K562 (cell line): ENCODE measurements around the gene HOXC5. TPM values are rescaled to one million over a fixed set of nuclear protein-coding genes. Genes with fewer than 3 reads are reported as not detected.

Source experiments
- ATAC-seq: fragments of 200-7000 bp; cut with Tn5 transposase; 3 replicates; pipeline ENCODE4 v1.9.1; 2020; ENCODE audit warnings: moderate library complexity
- BruUV-seq: library from RNA; stranded (reverse); fragments of 400-500 nt; replicated peaks from 2 replicates; lab custom pipeline; 2021; lab: Mats Ljungman, UMichigan
- CTCF ChIA-PET: fragments of 300-600 bp; formaldehyde crosslinking; extraction: SDS; loops from one replicate; lab custom pipeline; 2021; ENCODE audit warnings: low intra/inter-chr PET ratio; lab: Yijun Ruan, JAX
- POLR2A ChIA-PET: fragments of 300-600, 350-650 bp; sonication (Branson Sonifier 250); formaldehyde crosslinking; extraction: SDS; loops from one replicate; lab custom pipeline; 2021; ENCODE audit warnings: antibody characterized with exemption, inconsistent platforms; lab: Yijun Ruan, JAX
- DNase-seq, 4 experiments: peaks; one replicate each; pipeline versions ENCODE4 v3.0.0 to v3.0.0-alpha.2; 2011 to 2018; ENCODE audit warnings: low spot score in 3 of 4, mixed read lengths in 3 of 4; ENCODE audit errors: extremely low read depth in 1 of 4
- FAIRE-seq: peaks from 2 replicates; lab custom pipeline; 2011; peaks lifted over from hg19 to GRCh38; lab: Jason Lieb, UNC
- H2AFZ ChIP-seq: 2 replicates; pipeline ENCODE4 v1.6.0; 2011; ENCODE audit warnings: low read depth, low read length, control low read depth, inconsistent platforms
- H3K27ac ChIP-seq: fragments of 200-600 bp; 3 replicates; pipeline ENCODE4 v1.8.0; 2011; ENCODE audit warnings: low read depth, mild to moderate bottlenecking, control low read depth, inconsistent platforms, low read length, moderate library complexity, mixed read lengths; ENCODE audit errors: extremely low read depth
- H3K27me3 ChIP-seq, 2 experiments: fragments of 300-600 bp in 1 of 2; 2 replicates in 1 of 2; 3 replicates in 1 of 2; pipeline versions ENCODE4 v1.6.0 to v1.8.0; 2011; ENCODE audit warnings: inconsistent platforms in 2 of 2, low read length in 2 of 2, mild to moderate bottlenecking in 1 of 2, mixed read lengths in 1 of 2, moderate library complexity in 1 of 2; ENCODE audit not compliant: control insufficient read depth in 2 of 2, insufficient read depth in 2 of 2
- H3K36me3 ChIP-seq: fragments of 300-600 bp; 3 replicates; pipeline ENCODE4 v1.8.0; 2011; ENCODE audit warnings: mild to moderate bottlenecking, low read length, inconsistent platforms; ENCODE audit not compliant: control insufficient read depth, insufficient read depth
- H3K4me1 ChIP-seq, 2 experiments: fragments of 200-600 bp in 1 of 2; replicated peaks in 1 of 2; 2 replicates in 1 of 2; 3 replicates in 1 of 2; pipeline versions ENCODE4 v1.5.1 to v1.8.0; 2011; ENCODE audit warnings: inconsistent platforms in 2 of 2, low read length in 2 of 2, mild to moderate bottlenecking in 1 of 2, mixed read lengths in 1 of 2, moderate library complexity in 1 of 2; ENCODE audit not compliant: control insufficient read depth in 2 of 2, insufficient read depth in 2 of 2
- H3K4me2 ChIP-seq: 2 replicates; pipeline ENCODE4 v1.6.1; 2011; ENCODE audit warnings: low read length, control low read depth, inconsistent platforms, mixed read lengths; ENCODE audit not compliant: insufficient read depth
- H3K4me3 ChIP-seq: fragments of 200-600 bp; sonication (generic), shearing (Covaris generic); 2 replicates; pipeline ENCODE4 v1.5.1; 2016; ENCODE audit warnings: control low read depth, inconsistent platforms
- H3K79me2 ChIP-seq: fragments of 200-600 bp; 3 replicates; pipeline ENCODE4 v1.8.0; 2011; ENCODE audit warnings: low read length, inconsistent platforms; ENCODE audit not compliant: control insufficient read depth, insufficient read depth
- H3K9ac ChIP-seq, 2 experiments: 2 replicates each; pipeline versions ENCODE4 v1.6.0 to v1.6.1; 2011; ENCODE audit warnings: low read depth in 2 of 2, low read length in 2 of 2, control low read depth in 1 of 2, inconsistent platforms in 1 of 2, mild to moderate bottlenecking in 1 of 2, mixed read lengths in 1 of 2; ENCODE audit not compliant: insufficient read depth in 1 of 2
- H3K9me1 ChIP-seq: one replicate; pipeline ENCODE4 v1.6.0; 2011; ENCODE audit warnings: inconsistent platforms, mild to moderate bottlenecking, low read length, moderate library complexity; ENCODE audit not compliant: control insufficient read depth, insufficient read depth
- H3K9me3 ChIP-seq: replicated peaks from 2 replicates; pipeline ENCODE4 v1.5.1; 2011; ENCODE audit warnings: low read depth, low read length, inconsistent platforms; ENCODE audit not compliant: control insufficient read depth, insufficient read depth
- H4K20me1 ChIP-seq: replicated peaks from 2 replicates; pipeline ENCODE4 v1.6.1; 2011; ENCODE audit warnings: low read length, inconsistent platforms, mixed read lengths; ENCODE audit not compliant: control insufficient read depth, insufficient read depth
- ETV6 ChIP-seq, 3 experiments: fragments of 150-350 bp in 1 of 3; sonication (generic) in 1 of 3; formaldehyde crosslinking in 1 of 3; IDR thresholded peaks; 2 replicates each; pipeline versions ENCODE4 v1.6.1 to v1.8.0; 2014 to 2022; ENCODE audit warnings: borderline replicate concordance in 2 of 3, low read depth in 2 of 3, antibody characterized with exemption in 1 of 3, low read length in 1 of 3, mild to moderate bottlenecking in 1 of 3, missing genetic modification reagents in 1 of 3
- FOS ChIP-seq: IDR thresholded peaks from 3 replicates; pipeline ENCODE4 v1.6.1; 2011; ENCODE audit not compliant: insufficient read length; ENCODE audit errors: extremely low read depth
- NFYB ChIP-seq: IDR thresholded peaks from 2 replicates; pipeline ENCODE4 v1.6.1; 2011; ENCODE audit warnings: mild to moderate bottlenecking, moderate library complexity; ENCODE audit not compliant: insufficient read length; ENCODE audit errors: extremely low read depth
- ZNF23 ChIP-seq: fragments of 250-450 bp; sonication (Bioruptor Pico); IDR thresholded peaks from 2 replicates; pipeline ENCODE4 v1.4.0; 2020; ENCODE audit warnings: mild to moderate bottlenecking
- WGBS: fragments of 100-300 bp; shearing (Covaris generic); methylation state at CpG from one replicate; pipeline ENCODE4 v1.1.6; 2016; ENCODE audit warnings: low coverage, mixed read lengths; ENCODE audit not compliant: insufficient coverage; ENCODE audit errors: missing lambda C conversion rate; 5-methylcytosine and 5-hydroxymethylcytosine counted together
- in situ Hi-C: fragments of 300-500 bp; cut with MboI; formaldehyde crosslinking; loops from 4 replicates; pipeline ENCODE4 v1.15.0; 2018; ENCODE audit warnings: inconsistent platforms, mixed read lengths
- intact Hi-C: fragments of 100-400 bp; cut with micrococcal nuclease; formaldehyde crosslinking; loops from 2 replicates; pipeline ENCODE4 v1.14.2; 2022
- polyA plus RNA-seq, 8 experiments: library from polyadenylated mRNA; depleted of rRNA in 4 of 8; stranded (reverse) in 5 of 8; unstranded in 3 of 8; fragments of >200 nt; fragmentation: Nextera tagmentation in 2 of 8; fragmentation: Illumina TruSeq in 1 of 8; extraction: Ambion mirVana in 2 of 8; extraction: Trizol in 1 of 8; gene quantifications; 2 replicates each; pipeline versions ENCODE4 v1.2.1 to v1.2.3, GENCODE V29; 2011 to 2014; ENCODE audit warnings: inconsistent platforms in 1 of 8, missing spikeins in 1 of 8
- total RNA-seq, 7 experiments: library from RNA; depleted of rRNA in 6 of 7; stranded (reverse); fragments of >200 nt in 6 of 7; fragmentation: Illumina TruSeq in 2 of 7; extraction: Trizol in 2 of 7; gene quantifications; 2 replicates each; pipeline versions ENCODE4 v1.2.1 to v1.2.3, GENCODE V29; 2011 to 2021; ENCODE audit warnings: low replicate concordance in 1 of 7
- TF ChIP-seq, protein P1 (sequence below), 2 experiments: fragments of 450-650 bp; formaldehyde crosslinking in 1 of 2; IDR thresholded peaks; 2 replicates each; pipeline versions ENCODE4 v1.4.0 to v1.6.1; 2014 to 2020; ENCODE audit warnings: mild to moderate bottlenecking in 2 of 2, borderline replicate concordance in 1 of 2, low read depth in 1 of 2
- TF ChIP-seq, protein P2 (sequence below): sonication (generic); formaldehyde crosslinking; IDR thresholded peaks from 2 replicates; pipeline ENCODE4 v1.5.0; 2020; ENCODE audit warnings: missing genetic modification reagents
- TF ChIP-seq, protein P3 (sequence below): sonication (generic); formaldehyde crosslinking; IDR thresholded peaks from 2 replicates; pipeline ENCODE4 v1.8.1; 2023; ENCODE audit warnings: missing genetic modification reagents, mild to moderate bottlenecking, borderline replicate concordance

The HOXC5 gene
- total and polyA plus RNA-seq, 9 of the 15 experiments (the other 6 are each of a cell fraction or from before 2014, with no cell fraction given), result 0.10 to 0.44 (median 0.18) TPM; not detected in 4

DNA sequence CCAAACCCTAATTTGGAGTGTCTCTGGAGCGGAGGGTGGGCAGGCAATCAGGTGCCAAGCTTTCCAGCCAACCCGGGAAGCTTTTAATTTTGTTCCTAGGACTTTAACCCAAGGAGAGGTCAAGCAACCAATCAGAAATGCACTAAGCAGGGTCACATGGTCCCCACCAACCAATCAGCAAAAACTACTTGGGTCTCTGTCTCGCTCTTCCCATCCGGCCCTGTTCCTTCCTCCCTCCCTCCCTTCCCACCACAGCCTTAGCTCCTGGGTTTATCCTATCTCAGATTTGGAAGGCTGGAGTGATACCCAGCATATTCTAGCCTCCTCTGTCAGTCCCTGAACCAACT, 7.3 kb downstream of the HOXC5 start:
- ChIA-PET POLR2A (interaction anchor here (1.1 kb wide), 1 partner anchor 12 kb away, joined by 3 read pairs; no protein-coding TSS in a partner anchor), CTCF (no interaction called here)
- H4K20me1 ChIP-seq, result no peaks in the 10 kb centered on the region
- H3K9ac ChIP-seq, result no peak overlapping the region
- H2AFZ ChIP-seq, result peak overlapping the region; percentile 56
- no peak overlapping the region for H3K27ac ChIP-seq
- H3K9me3 ChIP-seq, result no peaks in the 10 kb centered on the region
- no peak overlapping the region for H3K4me3 ChIP-seq
- peaks cover 17% of the 10 kb centered on the region in 2 experiments; a peak in 3 of 5 replicates for H3K27me3 ChIP-seq
- ATAC-seq (peak; percentile 89), FAIRE-seq (peak; percentile 96), DNase-seq (peak; percentile 65 to 97 (median 96))
- H3K4me1 ChIP-seq, result peaks cover 0 to 4% of the 10 kb centered on the region in 2 experiments; a peak in 3 of 5 replicates
- in situ Hi-C loops, result no loop called here
- no peaks in the 10 kb centered on the region for H3K9me1 ChIP-seq
- no TSS peak for BruUV-seq
- H3K36me3 ChIP-seq, result no peaks in the 10 kb centered on the region
- no peaks in the 10 kb centered on the region for H3K79me2 ChIP-seq
- peak overlapping the region; percentile 27; the same call in 1 of the 2 replicates for H3K4me2 ChIP-seq
- WGBS, result 18% methylated on average over 3 of the region's 4 CpGs
- intact Hi-C loops, result no loop called here
- TF ChIP-seq, protein P1, sequence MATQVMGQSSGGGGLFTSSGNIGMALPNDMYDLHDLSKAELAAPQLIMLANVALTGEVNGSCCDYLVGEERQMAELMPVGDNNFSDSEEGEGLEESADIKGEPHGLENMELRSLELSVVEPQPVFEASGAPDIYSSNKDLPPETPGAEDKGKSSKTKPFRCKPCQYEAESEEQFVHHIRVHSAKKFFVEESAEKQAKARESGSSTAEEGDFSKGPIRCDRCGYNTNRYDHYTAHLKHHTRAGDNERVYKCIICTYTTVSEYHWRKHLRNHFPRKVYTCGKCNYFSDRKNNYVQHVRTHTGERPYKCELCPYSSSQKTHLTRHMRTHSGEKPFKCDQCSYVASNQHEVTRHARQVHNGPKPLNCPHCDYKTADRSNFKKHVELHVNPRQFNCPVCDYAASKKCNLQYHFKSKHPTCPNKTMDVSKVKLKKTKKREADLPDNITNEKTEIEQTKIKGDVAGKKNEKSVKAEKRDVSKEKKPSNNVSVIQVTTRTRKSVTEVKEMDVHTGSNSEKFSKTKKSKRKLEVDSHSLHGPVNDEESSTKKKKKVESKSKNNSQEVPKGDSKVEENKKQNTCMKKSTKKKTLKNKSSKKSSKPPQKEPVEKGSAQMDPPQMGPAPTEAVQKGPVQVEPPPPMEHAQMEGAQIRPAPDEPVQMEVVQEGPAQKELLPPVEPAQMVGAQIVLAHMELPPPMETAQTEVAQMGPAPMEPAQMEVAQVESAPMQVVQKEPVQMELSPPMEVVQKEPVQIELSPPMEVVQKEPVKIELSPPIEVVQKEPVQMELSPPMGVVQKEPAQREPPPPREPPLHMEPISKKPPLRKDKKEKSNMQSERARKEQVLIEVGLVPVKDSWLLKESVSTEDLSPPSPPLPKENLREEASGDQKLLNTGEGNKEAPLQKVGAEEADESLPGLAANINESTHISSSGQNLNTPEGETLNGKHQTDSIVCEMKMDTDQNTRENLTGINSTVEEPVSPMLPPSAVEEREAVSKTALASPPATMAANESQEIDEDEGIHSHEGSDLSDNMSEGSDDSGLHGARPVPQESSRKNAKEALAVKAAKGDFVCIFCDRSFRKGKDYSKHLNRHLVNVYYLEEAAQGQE (IDR thresholded peaks at IDR 0.05; ENCODE audit: borderline replicate concordance), result peak; percentile 34
- TF ChIP-seq, protein P1 (CRISPR knock-in tag; IDR thresholded peaks at IDR 0.05; ENCODE audit: low read depth), result no peak
- TF ChIP-seq ZNF23 (CRISPR knock-in tag) (no peak), NFYB (peak; percentile 87), FOS (peak; percentile 79), ETV6 (IDR thresholded peaks at IDR 0.05; ENCODE audit: borderline replicate concordance in 1 of 2, low read depth in 2 of 2, low read length in 1 of 2) (no peak), ETV6 (CRISPR knock-in tag; IDR thresholded peaks at IDR 0.05; ENCODE audit: borderline replicate concordance) (no peak)
- TF ChIP-seq, protein P2, sequence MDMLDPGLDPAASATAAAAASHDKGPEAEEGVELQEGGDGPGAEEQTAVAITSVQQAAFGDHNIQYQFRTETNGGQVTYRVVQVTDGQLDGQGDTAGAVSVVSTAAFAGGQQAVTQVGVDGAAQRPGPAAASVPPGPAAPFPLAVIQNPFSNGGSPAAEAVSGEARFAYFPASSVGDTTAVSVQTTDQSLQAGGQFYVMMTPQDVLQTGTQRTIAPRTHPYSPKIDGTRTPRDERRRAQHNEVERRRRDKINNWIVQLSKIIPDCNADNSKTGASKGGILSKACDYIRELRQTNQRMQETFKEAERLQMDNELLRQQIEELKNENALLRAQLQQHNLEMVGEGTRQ, result peak; percentile 92
- TF ChIP-seq, protein P3, sequence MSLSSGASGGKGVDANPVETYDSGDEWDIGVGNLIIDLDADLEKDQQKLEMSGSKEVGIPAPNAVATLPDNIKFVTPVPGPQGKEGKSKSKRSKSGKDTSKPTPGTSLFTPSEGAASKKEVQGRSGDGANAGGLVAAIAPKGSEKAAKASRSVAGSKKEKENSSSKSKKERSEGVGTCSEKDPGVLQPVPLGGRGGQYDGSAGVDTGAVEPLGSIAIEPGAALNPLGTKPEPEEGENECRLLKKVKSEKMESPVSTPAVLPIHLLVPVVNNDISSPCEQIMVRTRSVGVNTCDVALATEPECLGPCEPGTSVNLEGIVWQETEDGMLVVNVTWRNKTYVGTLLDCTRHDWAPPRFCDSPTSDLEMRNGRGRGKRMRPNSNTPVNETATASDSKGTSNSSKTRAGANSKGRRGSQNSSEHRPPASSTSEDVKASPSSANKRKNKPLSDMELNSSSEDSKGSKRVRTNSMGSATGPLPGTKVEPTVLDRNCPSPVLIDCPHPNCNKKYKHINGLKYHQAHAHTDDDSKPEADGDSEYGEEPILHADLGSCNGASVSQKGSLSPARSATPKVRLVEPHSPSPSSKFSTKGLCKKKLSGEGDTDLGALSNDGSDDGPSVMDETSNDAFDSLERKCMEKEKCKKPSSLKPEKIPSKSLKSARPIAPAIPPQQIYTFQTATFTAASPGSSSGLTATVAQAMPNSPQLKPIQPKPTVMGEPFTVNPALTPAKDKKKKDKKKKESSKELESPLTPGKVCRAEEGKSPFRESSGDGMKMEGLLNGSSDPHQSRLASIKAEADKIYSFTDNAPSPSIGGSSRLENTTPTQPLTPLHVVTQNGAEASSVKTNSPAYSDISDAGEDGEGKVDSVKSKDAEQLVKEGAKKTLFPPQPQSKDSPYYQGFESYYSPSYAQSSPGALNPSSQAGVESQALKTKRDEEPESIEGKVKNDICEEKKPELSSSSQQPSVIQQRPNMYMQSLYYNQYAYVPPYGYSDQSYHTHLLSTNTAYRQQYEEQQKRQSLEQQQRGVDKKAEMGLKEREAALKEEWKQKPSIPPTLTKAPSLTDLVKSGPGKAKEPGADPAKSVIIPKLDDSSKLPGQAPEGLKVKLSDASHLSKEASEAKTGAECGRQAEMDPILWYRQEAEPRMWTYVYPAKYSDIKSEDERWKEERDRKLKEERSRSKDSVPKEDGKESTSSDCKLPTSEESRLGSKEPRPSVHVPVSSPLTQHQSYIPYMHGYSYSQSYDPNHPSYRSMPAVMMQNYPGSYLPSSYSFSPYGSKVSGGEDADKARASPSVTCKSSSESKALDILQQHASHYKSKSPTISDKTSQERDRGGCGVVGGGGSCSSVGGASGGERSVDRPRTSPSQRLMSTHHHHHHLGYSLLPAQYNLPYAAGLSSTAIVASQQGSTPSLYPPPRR, result no peak
